GM19372 (cell line): Measurements from ENCODE around the gene IGF1R.
A peak's percentile ranks its signal among the peaks of the same experiment; 100 is the strongest.

Experiments
- ATAC-seq: cut with Tn5 transposase; IDR thresholded peaks from one replicate; pipeline ENCODE4 v1.9.1; 2021; ENCODE audit warnings: mild to moderate bottlenecking, low read depth, moderate library complexity; ENCODE audit not compliant: unreplicated experiment

IGF1R gene

DNA sequence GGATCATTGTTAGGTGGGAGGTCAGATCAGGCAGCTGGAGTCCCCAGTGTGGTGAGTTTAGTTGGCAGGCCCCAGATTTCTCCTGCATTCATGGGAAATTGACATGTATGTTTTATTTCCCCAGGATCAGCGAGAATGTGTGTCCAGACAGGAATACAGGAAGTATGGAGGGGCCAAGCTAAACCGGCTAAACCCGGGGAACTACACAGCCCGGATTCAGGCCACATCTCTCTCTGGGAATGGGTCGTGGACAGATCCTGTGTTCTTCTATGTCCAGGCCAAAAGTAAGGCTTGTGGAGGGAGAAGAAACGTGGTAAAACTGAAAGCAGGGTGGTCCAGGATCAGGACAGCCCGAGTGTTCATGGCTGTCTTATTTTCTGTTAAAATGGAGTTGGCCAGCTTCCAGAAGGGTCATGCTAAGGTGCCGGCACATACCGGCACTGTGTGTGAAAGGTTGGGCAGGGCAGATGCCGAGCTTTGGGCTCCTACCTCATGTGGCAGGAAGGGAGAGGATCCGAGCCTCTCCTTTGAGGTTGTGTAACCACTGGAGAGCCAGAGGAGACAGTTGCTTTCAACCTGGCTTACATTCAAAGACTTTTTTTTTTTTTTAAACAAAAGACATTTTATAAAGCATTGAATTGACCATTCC, 276.2 kb downstream of the IGF1R start:
- ATAC-seq, result no peak

DNA sequence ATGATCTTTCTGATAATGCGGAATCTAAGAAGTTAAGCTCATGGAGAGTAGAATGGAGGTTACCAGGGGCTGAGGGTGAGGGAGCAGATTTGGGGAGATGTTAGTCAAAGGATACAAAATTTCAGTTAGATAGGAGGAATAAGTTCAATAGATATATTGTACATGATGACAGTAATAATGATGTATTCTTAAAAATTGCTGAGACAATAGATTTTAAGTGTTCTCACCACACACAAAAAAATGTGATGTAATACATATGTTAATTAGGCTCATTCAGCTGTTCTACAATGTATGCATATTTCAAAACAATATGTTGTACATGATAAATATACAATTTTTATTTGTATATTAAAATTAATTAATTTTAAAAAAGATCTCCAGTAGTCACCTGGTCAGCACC, 277.9 kb downstream of the IGF1R start:
- no peak for ATAC-seq

DNA sequence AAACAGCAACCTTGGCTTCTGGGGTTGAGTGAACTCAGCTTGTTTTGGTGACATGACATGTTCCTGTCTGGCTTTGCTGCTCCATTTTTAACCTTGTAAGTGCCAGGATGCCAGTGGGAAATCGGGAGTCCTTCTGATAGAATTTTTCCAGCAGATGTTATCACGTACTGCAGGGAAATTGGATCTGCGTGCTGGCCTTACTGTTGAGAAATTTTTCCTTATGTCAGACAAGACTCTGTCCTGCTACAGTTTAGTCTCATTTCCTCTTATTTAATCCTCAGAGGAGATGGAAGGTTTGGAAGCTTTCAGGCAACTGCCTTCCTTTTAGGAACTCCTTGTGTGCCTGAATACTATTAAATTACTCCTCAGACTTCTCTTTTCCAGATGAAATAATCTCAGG, 278.7 kb downstream of the IGF1R start:
- no peak for ATAC-seq

DNA sequence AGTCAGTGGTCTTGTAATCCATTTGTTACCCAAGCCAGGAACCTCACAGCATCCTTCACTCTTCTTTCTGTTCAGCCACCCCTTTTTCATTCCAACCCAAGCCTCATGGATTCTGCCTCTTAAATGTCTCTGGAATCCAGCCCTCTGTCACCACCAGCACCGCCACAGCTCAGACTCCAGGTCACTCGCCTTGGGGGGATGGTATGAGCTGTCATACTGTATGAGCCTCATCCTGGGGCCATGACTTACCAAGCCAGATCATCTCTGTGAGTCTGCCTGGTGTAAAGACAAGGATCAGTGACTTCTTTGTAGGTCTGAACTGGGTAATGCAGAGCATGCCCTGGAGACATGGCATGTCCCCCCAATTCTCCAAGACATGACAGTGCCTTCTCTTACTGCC, 279.7 kb downstream of the IGF1R start:
- no peak for ATAC-seq

DNA sequence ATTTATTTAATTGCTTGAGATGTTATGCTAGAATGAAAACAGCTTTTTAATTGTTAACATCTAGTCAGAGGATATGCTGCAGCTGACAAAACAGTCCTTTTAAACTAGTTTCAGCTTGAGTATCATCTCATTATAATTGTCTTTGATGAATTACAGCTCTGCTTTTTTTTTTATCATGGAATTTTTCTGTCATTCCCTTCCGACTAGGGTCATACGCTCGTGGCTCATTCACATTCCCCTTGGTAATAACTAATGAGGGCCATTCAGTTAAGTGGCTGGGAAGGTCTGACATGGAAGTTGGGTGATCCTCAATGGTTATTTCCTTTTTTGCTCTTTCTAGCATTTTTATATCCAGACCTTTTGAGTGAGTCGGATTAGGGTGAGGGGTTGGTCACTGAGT, 282.2 kb downstream of the IGF1R start:
- ATAC-seq, result no peak

DNA sequence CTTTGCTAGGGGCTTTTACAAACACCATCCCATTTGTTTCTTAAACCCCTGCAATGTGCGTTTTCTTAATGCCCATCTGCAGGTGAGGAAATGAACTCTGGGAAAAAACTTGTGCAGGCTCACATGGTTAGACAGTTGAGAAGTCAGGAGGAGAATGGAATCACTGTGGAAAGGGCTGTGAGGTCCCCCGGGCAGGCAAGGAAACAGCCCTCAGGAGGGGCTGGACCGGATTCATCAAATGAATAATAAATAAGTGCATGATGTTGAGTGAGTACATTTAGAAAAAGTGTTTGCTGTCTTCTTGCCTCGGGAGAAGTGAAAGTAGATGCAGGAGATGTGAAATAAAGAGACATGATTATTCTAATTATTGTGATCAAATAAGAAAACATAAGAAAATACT, 282.7 kb downstream of the IGF1R start:
- ATAC-seq, result no peak

DNA sequence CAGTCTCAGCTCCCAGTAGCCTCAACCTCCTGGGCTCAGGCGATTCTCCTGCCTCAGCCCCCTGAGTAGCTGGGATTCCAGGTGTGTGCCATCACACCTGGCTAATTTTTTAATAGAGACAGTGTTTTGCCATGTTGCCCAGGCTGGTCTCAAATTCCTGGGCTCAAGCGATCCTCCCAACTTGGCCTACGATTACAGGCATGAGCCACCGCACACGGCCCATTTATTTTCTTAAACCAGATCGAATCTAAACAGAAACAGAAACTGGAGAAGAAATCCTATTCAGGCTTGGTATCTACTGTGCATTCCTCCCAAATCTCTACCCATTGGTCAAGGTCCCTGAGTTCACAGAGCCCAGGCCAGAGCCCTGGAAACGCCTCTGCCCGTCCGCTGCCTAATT, 285.1 kb downstream of the IGF1R start:
- no peak for ATAC-seq

DNA sequence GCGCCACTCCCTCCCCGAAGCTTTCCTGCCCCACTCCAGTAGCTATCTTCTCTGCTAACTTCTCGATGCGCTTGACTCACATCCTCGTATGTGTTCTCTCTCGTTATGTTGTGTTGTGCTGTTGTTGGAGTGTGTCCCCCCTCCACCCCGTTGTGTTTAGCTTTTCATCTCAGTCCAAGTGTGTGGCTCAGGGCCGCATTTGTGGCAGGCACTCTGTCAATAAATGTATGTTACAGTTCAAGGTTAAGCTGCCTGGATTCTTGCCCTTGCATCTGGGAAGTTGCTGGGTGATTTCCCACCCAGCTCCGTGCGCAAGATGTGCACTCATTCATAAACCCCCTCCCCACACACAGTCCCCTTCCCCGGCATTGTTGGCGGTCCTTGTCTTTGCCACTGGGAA, 287.4 kb downstream of the IGF1R start:
- ATAC-seq, result no peak

DNA sequence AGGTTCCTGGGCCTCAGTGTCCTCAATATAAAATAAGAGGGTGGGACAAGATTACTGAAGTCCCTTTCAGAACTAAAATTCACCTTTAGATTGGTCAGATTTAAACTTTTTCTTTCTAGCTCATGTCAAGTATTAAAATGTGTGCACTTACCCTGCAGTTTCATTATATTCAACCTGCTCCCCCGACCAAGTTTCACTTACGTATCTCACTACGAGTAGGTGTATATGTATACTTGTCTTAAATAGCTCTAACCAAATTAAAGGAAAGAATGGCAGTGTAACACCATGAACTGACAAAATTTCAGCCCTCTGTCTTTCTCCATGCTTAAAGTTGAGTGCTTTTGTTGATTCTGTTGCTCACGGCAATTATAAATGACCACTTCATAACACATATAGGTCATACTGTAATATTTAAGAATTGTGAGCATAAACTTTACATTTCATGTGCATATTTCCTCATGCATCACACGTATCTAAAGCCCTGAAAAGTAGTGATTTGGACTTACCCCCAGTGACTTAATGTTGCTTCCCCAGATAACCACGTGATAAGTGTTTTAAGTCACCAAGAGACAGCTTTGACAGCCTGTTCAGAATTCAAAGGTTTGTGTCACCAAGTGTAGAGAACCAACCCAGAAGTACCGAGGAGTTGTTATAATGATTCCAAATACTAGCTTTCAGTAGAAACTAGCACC, 289.2 kb downstream of the IGF1R start:
- ATAC-seq, result peak; percentile 85

DNA sequence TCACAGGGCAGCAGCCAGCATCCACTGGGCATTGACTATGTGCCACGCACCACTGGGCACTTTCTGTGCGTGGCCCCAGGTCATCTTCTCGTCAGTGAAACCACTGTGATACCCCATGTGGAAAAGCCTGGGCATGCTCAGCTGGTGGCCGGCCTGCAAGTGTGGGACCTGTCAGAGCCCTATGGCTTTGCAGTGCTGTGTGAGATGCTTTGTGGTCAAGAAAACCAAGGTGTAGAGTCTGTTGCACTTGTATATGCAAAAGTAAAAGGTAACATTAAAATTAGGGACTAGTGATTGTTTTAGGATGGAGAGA, 289.7 kb downstream of the IGF1R start:
- ATAC-seq, result peak; percentile 48

DNA sequence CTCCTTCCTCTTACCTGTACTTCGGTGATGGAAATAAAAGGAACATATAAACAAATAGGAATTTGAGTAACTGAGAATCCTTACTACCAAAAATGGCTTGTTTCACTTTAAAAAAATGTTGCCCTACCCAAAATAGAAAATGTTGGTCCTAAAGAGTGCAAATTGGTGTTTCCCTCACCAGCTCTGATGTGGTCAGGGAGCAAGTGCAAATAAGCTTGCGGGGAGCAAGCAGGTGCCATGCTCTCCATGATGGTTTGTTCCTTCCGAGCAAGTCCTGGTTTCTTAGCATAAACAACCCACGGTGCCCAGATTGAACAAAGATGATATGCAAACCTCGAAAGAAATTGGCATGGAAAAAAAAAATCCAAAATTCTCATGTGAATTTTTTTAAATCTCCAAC, 290.5 kb downstream of the IGF1R start:
- ATAC-seq, result no peak

DNA sequence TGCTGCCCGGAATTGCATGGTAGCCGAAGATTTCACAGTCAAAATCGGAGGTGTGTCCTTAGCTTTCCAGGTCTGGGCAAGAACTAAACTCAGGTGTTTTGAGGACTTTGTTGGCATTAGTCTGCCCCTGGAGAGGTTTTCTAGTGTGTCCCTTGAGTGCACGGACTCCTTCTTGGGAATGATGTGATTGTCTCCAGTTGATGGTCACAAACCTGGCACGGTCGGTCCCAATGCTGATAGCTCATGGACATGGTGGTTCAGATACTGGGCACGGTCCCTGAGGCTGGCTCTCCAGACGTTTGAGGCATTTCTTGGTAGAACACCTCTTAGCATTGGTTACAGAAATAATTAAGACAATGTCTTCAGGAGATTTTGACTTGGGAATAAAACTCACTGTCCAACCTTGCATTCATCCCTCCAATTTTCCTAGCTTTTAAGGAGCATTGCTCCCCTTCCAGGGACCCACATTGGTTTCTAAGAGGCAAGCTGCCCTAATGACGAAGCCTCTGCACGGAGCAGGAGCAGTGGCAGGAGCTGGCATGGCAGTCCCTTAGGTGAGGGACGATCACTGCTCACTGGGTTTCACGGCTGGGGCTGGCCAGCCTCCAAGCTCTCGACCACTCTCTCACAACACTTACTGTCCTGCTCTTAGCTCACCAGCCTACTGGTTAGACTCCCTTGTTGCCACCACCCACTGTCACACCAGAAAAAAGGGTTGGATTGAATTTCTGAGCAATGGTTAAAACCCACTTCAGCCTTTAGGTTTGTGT, 291.2 kb downstream of the IGF1R start:
- no peak for ATAC-seq

DNA sequence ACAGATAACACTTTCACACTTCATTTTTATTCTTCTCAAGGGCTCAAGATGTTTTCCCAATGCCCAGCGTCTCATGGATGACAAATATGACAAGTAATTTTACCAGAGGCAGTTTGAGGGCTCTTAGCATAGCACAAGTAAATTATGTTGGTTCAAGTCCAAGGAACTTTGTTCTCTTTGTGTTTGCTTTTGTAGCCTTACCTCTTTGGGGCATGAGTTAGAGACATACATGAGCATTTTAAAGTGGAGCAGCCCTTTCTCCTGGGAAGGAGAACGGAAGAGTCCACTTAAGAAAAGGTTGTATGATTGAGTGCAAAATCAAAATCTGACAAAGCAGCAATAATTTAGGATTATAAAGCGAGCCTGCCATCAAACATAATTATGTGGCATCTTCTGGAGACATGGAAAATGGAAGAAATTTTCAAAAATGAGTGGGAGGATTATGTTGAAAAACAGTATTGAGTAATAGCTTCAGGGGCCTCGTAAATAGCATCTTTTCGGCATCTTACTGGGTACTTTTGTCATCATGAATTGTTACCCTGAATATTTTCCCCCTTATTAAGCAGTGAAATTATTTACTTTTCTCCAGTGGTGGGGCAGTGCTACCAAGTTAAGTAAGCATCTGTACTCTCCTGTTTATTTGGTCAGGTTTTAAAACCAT, 293.4 kb downstream of the IGF1R start:
- no peak for ATAC-seq

DNA sequence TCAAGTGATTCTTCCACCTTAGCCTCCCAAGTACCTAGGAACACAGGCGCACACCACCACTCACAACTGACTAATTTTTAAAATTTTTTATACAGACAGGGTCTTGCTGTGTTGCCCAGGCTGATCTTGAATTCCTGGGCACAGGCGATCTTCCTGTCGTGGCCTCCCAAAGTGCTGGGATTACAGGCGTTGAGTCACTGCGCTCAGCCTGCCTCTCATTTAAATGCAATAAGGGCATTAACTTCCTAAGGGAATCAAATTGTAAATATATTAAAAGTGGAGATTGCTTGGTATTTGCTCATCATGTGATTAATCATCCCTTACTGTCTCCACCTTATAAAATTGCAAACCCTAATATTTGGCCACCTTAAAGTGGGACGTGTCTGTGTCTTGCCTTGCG, 294.1 kb downstream of the IGF1R start:
- ATAC-seq, result no peak

DNA sequence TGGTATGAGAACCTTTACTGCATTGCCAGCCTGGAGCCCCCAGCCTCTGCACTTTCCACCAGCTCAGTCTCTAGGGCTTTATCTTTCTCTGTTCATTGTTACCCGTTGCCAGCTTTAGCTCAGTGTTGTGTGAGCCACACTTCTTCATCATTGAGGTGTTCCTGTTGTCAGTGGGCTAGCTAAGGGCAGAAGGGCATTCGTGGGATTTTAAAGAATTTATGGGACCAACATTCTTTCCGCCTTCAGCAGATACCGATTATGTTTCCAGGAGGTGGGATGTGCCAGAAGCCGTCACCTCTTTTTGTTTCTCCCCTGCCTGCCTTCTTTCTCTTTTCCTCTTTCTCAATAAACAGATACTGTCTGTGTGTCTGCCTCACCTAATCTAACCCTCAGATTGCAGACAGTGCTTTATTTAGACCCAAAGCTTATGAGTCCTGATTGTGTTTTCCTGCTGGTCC, 294.7 kb downstream of the IGF1R start:
- ATAC-seq, result no peak

DNA sequence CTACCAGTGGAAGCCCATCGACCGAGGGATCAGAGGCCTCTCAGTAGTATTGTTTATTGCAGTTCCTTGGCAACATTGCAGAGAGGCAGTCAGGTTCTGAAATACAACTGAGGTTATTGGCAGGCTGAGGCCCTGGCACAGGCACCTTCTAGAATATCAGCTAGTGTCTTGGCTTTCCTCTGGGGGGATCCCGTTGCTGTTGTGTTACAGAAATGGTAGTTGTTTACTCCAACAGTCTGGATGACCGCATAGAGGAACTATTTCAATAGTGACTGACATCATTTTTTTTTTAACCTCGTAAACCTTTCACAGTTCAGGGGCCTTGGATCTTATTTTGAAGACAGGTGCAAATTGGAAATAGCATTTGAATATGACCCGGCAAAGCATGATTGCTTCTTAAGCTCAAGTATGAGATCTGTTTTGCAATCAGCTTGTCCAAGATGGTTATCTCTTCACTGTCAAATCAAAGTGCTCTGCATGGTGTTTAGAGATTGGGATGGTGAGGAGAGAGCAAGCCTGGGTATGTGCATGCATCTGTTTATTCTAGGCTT, 295.3 kb downstream of the IGF1R start:
- no peak for ATAC-seq

DNA sequence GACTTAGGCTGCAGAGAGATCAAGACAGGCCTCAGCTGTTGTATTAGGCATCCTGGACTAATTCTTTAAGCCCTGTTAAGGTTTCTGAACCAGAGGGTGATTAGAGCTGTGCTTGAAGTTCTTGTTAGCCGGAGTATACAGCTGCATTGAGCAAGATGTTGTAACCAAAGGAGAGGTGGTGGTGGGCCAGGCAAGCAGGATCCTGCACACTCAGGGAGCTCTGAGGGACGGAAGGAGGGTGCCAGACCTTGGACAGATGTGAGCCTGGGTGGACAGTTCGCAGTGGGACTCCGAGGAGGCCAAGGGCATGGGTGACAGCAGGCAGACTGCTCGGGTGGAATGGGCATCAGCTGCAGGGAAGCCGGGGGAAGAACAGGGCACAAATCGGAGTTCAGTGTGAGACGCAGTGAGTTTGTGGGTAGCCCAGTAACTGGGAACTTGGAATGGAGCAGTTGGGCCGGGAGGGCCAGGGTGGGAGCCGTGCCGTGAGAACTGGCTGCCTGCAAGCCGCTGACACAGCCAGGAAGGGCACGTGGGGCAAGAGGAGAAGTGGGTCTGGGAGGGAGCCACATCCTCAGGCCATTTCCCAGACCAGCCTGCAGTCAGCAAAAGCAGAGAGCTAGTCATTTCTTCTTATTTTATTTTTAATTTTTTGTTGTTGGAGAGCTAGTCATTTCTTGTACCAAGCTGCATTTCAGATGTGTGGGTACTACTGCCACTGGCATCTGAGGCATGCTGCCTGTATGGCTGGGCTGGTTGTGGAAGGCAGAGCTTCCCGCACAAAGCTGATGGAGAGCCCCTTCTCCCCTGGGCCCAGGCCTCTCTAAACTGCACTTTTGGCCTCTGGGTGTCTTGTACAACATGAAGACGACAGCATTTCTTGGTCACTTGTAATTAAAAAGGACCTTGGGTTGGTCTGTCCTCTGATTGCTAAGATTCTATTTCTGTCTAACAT, 298.2 kb downstream of the IGF1R start:
- ATAC-seq, result no peak

DNA sequence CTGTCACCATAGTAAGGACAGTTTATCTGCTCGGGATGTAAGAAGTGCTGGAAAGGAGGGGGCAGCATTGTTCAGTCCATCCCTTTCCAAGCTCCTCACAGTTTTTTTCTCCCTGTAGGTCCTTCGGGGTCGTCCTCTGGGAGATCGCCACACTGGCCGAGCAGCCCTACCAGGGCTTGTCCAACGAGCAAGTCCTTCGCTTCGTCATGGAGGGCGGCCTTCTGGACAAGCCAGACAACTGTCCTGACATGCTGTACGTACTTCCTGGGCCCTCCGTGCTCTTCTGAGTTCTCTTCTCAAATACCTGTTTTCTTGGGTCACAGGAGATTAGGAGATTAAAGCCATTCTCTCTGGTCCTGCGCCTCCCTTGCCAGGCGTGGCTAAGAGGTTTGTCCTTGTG, 300.1 kb downstream of the IGF1R start:
- ATAC-seq, result no peak

DNA sequence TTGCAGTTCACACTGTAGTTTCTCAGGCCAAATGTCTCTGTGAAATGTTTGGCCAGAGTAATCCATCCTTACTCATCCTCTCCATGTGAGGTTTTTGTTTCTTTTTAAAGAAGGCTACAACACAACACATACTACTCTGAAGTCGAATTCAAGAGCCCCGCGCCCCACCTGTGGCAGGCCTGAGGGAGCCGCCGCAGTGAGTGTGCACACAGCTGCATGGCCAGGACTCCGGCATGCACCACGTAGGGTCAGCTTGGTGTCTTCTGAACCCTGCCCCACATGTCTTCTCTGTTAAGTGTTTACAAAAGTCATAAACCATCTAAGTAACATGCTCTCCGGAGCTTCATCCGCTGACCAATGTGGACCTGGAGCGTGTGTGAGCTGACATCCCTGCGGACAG, 300.6 kb downstream of the IGF1R start:
- ATAC-seq, result no peak

DNA sequence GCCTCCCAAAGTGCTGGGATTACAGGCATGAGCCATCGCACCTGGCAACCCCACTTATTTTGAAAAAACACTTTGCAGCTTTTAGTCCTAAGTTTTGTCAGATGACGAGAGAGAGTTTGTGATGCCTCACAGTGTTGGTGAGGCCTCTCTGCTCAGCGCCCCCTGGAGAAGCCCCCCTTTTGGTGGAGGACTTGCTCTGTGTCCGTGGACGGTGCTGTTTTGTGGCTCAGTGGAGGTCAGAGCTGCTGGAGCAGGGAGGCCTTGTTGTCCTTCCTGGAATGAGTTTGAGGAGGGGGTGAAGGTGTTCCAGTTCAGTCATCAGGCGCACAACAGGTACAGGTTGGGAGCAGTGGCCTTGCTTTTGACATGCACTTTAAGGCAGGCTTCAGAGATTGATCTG, 301.3 kb downstream of the IGF1R start:
- no peak for ATAC-seq
